Islet precursor cell (in vitro differentiated cells): ENCODE measurements around the gene LRRC61.

ENCODE experiments used
- DNase-seq: peaks from one replicate; pipeline ENCODE4 v3.0.0-alpha.2; 2018

LRRC61 gene

DNA sequence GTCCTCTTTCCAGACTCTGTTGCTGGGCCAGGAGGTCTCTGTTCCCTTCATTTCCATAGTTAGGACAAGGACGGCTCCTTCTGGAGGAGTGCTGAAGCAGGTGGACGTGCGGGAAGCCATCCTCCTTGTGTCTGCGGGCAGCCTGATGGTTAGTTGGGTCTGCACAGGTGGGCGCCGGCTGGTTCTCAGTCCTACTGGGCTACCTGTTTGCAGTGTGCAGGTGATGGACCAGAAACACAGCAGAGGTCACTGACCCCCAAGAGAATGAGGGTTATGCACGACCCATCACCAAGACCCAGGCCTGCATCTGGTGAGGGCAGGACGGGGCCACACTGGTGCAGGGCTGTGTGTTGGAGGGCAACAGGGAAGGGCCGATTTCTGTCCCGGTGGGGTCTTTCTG, 10.5 kb downstream of the LRRC61 start:
- no peak for DNase-seq

DNA sequence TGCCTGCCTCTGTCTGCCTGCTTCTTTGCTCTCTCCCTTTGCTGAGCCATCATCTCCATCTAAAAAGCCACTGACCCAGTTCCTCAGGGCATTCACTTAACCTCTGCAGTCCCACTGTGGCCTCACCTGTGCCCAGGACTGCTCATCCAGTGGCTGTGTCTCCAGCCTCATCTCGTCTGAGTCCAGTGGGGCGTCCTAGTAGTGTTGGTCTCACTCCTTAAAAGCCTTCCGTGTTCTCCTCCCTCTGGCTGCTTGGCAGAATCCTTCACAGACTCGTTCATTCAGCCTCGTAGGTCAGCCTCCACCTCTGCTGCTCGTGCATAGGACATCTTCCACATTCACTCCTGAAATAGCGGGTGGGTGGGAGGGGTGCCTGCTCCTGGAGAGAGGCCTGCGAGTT, 11.0 kb downstream of the LRRC61 start:
- no peak for DNase-seq

DNA sequence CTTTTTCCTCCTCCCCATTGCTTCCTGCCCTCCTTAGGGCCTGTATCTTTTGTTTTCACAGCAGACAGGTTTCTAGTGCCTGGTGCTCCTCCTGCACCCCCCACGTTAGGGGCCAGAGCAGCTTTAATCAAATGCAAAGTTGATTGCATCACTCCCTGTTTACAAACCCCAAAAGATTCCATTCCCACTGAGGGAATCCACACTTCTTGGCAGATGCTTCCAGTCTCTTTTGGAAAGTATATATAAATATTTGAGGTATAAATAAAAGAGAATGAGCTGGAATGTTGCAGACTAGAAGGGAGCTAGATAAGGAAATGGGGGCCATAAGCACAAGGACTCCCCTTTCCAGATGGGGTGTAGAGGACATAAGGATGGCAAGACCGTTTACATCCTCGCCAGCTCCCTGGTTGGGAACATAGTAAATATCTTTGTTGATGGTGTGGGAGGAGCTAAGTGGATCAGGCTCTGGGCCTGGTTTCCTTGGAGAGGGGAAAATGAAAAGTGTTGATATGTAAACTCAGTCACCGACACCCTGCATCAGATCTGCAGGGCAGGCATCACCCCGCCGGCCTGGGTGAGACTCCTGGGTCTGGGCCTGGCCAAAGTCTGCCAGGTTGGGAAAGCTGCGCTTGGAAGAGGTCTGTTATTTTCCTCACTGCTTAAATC, 12.1 kb downstream of the LRRC61 start:
- DNase-seq = no peak

DNA sequence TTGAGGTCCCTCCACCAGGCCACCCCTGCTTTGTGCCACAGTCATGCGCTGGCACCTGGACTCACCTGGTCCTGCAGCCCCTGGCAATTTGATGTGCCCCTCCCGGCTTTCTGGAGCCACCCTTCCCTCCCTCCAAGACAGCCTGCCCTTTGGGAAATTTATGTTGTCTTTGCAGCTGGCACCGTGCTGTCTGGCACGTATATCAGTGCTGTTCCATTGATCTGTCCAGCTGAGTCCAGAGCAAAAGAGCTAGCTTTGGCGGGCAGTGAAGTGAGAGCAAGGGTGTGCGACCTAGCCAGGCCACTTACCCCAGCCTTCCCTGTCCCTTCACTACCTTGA, 12.6 kb downstream of the LRRC61 start:
- no peak for DNase-seq

DNA sequence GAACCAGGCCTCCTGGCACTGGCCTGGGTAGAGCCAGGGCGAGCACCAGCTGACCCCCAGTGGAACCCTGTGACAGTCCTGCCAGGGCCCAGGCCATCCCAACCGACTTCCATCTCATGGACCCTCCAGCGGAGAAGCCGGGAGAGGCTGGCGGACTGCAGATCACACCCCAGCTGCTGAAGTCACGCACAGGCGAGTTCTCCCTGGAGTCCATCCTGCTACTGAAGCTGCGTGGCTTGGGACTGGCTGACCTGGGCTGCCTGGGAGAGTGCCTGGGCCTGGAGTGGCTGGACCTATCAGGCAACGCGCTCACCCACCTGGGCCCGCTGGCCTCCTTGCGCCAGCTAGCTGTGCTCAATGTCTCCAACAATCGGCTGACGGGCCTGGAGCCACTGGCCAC, 13.6 kb downstream of the LRRC61 start:
- DNase-seq = peak; percentile 50

DNA sequence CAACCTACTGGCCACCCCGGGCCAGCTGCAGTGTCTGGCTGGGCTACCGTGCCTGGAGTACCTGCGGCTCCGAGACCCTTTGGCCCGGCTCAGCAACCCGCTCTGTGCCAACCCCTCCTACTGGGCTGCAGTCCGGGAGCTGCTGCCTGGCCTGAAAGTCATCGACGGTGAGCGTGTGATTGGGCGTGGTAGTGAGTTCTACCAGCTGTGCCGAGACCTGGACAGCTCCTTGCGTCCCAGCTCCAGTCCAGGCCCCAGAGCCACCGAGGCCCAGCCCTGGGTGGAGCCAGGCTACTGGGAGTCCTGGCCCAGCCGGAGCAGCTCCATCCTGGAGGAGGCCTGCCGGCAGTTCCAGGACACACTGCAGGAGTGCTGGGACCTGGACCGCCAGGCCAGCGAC, 14.0 kb downstream of the LRRC61 start:
- peak; percentile 57 for DNase-seq

DNA sequence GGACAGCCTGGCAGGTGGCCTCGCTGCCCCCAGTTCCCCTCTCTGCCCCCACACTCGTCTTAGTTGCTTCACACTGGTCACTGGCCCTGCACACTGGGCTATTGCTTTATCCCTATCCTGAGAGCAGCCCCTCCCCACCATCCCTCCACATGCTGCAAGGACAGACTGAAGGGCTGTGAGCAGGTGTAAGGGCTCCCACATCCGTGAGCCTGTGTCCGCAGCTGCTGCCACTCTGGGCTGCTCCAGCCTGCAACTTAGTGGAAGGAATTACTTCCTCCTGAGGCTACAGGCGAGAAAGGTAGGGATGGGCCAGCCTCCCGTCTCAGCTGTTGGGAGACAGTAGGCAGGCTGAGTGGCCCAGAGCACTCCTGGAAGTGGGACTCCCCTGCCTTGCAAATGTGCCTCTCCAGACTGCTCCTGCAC, 14.5 kb downstream of the LRRC61 start:
- DNase-seq = peak; percentile 54

DNA sequence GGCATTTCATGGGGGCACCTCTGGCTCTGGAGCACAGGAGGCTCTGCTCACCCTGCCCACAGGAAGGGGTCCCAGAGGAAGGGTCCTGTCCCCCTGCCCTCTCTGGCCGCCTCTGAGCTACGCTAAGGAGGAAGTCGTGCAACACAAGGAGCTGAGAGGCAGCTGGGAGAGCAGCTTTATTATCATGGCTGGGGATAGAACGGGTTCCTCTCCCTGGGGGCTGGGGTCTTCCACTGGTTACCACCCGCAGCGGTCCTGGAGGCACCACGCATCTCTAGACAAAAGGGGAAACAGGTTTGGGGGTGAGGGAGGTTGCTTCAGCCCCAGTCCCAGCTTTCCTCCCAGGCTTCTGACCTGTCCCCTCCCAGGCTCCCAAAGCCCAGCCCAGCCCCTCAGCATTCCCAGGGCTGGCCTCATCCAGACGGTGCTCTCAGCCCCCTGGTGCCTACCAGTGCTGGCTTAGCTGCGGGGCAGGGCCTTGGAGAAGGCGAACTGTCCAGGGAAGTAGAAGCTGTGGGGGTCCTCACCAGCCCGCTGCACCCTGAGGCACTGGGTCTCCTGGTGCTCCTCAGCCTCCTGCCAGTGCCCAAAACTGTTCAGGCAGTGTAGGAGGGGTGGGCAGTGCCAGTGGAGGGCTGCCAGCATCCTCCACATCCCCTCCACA, 15.1 kb downstream of the LRRC61 start:
- DNase-seq = peak; percentile 52

DNA sequence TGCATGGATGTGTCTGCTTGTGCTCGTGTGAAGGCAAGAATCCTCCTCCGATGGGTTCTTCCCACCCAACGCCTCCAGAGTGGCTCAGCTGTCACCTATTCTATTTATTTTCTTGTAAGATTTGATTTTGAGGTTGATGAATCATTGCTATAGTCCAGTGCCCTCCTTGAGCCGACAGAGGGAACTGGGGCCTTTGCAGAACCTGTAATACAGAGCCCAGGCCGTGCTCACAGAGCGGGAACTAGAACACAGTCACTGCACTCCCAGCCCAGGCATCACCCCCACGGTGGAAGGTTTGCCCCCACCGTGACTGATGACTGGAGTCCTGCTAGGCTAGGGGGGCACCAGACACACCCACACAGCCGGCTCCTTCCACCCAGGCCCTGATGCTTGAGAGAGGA, 16.3 kb downstream of the LRRC61 start:
- DNase-seq = peak; percentile 53

DNA sequence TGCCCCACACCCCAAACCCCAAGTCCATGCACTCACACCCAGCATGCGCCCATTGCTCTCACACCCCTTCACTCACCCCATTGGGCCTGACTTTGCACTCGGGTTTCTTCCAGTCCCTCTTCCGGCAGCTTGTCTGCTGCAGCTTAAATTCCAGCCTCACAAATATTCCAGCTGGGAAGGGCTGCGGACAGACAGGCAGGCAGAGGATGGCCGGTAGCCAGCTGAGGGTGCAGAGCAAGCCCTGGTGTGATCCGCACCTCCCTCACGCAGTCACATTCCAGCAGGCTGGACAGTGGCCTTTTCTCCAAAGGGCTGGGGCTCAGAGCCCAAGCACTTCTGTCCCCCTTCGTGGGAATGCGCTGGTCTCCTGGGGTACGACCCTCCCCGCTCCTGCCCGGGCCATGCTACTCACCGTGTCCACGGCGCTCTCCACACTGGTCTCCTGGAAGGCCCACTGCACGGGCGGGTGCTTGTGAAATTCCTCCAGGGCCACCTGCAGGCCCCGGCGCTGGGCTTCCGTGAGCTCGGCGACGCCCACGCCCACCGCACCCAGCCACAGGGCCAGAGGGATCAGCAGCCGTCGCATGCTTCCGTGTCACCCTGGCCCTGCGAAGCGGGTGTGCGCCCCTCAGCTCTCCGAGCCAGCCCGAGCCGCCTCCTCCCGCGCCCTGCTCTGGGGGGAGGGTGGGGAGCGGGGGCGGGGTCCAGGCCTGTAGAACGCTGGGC, 17.0 kb downstream of the LRRC61 start:
- DNase-seq = peak; percentile 87

DNA sequence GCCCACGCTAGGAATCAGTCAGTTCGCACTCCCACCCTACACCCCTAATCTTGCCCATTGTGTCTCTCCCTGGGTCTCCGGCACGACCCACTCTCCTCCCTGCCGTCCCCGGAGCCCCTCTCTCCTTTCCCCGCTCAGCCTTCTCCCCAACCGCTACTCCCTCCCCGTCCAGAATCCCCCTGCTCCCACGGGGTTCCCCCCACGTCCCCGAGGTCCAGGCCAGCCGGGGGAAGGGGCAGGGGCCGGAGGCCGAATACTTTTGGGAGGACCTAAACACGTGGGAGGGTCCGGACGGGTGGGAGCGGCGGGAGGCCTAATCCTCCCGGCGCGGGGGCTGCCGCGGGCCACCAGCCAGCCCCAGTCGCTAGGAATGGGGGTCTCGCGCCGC, 17.7 kb downstream of the LRRC61 start:
- no peak for DNase-seq

DNA sequence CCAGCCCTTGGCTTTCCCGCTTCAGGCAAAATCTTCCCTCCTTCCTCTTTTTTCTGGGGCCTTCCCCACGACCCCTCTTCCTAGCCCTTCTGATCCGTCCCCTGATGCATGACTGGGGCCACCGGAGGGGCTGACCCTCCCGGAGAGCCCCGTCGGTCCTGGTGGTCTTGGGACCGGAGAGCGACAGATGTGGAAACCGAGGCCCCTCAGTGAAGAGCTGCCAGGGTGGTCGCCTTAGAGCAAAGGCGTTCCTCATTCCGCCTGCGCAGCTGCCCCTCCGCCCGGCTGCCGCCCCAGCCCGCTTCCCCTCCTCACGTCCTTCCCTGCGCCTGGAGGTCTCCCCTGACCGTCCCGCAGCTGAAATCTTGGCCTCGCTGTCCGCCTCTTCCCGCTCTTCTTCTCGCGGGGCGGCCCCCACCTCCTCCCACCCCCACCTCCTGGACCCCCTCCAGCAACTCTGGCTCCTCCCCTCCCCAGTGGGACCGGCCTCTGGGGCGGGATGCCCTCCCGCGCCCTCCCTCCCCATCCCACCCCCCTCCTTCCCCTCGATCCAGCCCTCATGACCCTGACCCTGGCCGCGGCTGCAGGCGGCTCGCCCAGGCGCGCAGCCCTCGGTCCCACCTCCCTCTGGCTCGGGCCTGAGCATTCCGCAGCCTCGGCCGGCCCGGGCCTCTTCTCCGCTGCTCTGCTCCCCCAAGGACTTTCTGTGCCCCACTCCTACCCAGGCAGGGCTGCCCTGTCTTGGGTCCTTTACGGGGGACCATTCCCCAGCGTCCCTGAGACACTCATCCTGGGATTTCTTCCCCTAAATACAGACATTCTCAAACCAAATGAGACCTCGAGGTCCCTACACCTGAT, 18.3 kb downstream of the LRRC61 start, which contains the start of gene RARRES2:
RARRES2 (minus strand) TSS at position 367 of the 858 bp plus-strand sequence. CDS start 1,020 bp downstream, outside the sequence.
- DNase-seq = peak; percentile 78

DNA sequence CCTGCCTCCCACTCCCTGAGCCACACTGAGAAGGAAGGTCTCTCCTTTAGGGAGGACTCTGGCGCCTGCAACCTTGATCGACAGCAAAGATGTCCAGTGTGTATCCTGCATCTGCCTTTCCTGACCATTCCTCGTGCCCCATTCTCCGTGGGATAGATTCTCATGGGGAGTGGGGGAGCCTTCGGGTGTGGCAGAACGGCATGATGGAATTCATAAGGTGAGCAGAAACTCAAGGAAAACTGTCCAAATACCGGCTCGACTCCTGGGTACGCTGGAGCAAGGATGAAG, 18.9 kb downstream of the LRRC61 start:
- no peak for DNase-seq

DNA sequence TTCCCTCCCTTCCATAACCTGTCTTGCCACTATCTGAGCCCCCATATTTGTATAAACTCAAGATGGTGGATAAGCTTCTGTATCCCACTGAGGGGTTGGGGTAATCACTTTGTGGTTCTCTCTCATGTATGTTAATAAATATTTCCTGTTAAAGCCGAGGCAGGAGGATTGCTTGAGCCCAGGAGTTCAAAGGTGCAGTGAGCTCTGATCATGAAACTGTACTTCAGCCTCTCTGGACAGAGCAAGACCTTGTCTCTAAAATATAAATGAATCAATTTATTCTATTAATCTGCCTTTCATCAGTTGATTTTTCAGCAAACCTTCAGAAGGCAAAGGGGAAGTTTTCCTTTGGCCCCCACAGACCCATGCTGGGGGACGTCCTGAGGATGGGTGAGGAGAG, 20.1 kb downstream of the LRRC61 start:
- no peak for DNase-seq

DNA sequence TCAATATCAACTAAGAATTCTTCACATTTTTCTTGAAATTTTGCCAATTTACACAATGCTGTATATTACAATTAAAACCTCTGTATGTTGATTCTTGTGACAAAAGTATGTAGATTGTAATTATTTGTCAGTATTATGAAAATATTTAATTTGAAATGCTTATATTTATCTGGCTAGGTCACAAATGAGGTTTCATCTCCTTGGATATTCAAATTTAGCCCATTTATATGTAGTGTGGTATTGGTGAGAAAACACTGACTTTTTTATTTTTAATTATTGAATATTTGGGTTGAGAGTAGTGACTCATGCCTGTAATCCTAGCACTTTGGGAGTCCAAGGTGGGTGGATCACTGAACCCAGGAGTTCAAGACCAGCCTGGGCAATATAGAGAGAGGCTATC, 21.1 kb downstream of the LRRC61 start:
- DNase-seq = no peak

DNA sequence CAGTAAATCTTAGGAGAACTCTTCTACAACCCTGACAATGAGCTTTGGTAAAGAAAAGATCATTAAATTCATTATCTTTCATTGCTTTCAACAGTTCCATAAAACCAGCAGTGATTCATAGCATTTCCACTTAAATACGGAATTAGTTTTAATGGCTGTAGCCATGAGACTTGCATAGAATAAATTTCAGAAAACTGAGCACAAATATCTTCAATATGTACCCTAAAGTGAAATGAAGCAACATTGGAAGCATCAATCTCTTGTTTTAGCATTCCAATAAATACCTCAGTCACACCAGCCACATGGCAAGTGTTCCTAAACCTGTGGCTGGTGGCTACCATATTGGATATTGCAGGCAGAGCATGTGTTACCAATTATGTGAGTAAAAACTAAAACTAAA, 21.9 kb downstream of the LRRC61 start:
- no peak for DNase-seq

DNA sequence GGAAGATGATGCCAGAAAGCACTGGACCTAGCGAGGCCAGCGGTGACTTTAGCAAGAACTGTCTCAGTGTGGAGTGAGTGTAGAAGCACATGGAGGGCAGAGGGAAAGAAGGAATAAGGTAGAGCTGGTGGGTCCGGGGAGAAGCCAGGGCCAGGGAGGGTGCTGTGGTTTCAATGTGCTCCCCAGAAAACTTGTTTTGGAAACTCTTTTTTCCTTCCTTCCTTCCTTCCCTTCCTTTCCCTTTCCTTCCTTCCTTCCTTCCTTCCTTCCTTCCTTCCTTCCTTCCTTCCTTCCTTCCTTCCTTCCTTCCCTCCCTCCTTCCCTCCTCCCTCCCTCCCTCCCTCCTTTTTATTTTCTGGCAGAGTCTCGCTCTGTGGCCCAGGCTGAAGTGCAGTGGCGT, 23.8 kb downstream of the LRRC61 start:
- DNase-seq = no peak

DNA sequence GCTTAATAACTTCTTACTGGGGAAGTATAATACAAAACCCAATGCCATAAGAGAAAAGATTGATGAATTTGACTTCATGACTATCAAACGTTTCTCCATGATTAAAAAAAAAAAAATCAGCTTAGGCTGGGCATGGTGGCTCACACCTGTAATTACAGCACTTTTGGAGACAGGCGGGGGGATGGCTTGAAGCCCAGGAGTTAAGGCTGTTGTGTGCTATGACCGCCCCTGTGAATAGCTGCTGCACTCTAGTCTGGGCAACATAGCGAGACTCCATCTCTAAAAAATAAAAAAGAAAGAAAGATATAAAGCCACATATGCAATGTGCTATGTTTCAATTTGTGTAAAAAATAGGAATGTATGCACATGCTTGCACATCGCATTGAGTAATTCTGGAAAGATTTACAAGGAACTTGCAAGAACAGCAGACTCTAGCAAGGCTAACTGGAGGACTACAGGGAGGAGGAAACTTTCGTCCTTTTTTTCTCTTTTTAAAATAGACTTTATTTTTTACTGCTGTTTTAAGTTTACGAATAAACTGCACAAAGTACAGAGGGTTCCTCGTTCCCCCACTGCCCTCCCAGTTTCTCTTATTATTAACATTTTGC, 28.5 kb downstream of the LRRC61 start:
- DNase-seq = no peak

DNA sequence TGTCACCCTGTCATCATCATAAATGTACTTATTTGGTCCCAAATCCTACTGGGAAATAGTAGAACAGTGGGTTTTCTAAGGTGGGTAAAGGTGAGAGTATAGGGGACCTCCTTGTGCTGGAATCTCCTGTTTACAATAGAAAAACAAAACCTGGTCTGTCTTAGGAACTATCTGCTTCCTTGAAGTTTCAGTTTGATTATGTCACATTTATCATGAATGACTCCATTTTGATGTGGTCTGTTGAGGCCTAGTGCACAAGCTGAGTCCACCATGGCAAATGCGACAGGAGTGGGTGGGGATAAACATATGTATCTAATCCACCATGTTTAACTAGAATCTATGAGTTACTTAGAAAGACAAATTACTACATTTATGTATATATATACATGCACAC, 32.5 kb downstream of the LRRC61 start:
- no peak for DNase-seq

DNA sequence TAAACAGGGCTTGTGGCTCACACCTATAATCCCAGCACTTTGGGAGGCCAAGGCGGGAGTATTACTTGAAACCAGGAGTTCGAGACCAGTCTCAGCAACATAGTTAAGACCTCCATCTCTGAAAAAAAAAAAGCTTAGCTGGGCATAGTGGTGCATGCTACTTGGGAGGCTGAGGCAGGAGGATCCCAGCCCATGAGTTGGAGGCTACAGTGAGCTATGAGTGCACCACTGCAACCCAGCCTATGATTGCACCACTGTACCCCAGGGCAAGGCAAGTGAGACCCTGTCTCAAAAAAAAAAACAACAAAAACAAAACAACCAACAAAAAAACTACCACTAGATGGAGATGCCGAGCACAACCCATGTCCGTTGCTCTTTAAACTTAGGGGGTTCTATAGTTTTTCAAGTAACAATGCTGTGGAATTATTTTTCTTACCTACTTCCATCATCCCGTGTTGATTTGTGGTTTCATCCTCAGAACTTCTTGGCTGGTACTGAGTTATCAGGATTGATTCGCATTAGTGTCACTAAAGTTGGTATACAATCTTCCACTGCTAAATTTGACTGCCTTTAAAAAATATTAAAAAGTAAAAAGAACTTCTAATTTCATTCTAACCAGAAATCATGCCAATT, 33.2 kb downstream of the LRRC61 start:
- DNase-seq = no peak

DNA sequence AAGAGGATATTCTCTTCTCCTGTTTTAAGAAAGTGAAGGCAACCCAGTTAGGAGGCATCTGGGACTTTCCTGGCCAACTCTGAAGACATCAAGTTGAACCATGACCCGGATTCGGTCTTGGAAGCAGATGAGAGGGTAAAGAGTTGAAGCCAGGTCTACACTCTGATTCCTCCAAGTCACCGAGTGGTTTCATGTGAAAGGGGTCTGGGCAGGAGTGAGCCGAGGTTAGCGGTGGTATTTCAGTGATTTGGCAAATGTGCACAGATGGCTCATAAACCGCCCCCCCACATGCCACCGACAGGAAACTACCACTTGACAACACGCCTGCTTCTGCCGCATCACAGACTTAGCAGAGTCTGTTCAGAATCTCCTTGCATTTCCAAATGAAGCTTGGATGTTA, 34.1 kb downstream of the LRRC61 start:
- DNase-seq = peak; percentile 76

DNA sequence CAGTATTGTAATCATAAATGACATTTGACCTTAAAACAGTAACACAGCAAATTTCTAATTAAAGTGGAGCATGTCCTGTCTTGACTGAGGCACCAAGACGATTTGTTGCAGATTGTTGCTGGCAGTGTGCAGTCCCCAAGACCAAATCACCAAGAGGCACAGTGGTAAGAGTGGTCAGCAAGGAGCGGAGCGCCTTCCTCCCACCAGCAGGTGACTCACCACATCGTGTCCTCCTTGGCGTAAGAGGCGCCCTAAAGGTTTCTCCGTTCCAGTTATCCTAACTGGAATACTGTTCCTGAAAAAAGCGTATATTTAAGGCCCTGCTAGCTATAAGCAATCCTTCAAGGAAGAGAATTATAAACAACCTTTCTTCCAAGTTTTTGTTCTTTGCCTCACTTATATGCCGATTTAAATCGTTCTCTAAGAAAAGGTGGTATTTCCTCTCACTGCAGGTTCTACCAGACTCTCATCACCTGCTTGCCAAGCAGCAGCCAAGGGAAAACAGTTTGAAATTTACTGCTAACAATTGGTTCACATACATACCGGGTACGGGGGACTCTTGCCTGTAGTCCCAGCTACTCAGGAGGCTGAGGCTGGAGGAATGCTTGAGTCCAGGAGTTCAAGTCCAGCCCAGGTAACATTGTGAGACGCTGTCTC, 34.7 kb downstream of the LRRC61 start:
- DNase-seq = no peak
